Transverse colon (tissue), 4 donors: Measurements from ENCODE around the gene DACT2. TPM values are rescaled to one million over a fixed set of nuclear protein-coding genes. Genes with fewer than 3 reads are reported as not detected.
"Not testable (repeated sequence)": the region's sequence is repeated elsewhere in the genome, so short reads cannot be mapped to it uniquely, and the experiment has no call there.

Experiments used
- DNase-seq: peaks from one replicate; pipeline ENCODE4 v3.0.0-alpha.2; 2019
- H3K27ac ChIP-seq, 4 donors: fragments of 200-600 bp; sonication (generic); 2 replicates each; pipeline ENCODE4 v1.5.1; 2016 to 2018; ENCODE audit warnings: inconsistent platforms in 4 of 4
- H3K27me3 ChIP-seq: fragments of 200-600 bp; sonication (generic); 2 replicates; pipeline ENCODE4 v1.5.1; 2017; ENCODE audit warnings: inconsistent platforms
- H3K36me3 ChIP-seq, 4 donors: fragments of 200-600 bp; sonication (generic); 2 replicates each; pipeline ENCODE4 v1.5.1; 2017 to 2019; ENCODE audit warnings: inconsistent platforms in 4 of 4
- H3K4me1 ChIP-seq, 4 donors: fragments of 200-600 bp; sonication (generic); 2 replicates each; pipeline ENCODE4 v1.5.1; 2017 to 2020; ENCODE audit warnings: inconsistent platforms in 4 of 4
- H3K4me3 ChIP-seq, 4 donors: fragments of 200-600 bp; sonication (generic); 1 replicate in 1 of 4; 2 replicates in 3 of 4; pipeline versions ENCODE4 v1.5.1 to v1.6.1; 2017 to 2019; ENCODE audit warnings: inconsistent platforms in 4 of 4
- H3K9me3 ChIP-seq, 2 donors: fragments of 200-600 bp; sonication (generic); 2 replicates each; pipeline ENCODE4 v1.5.1; 2017 to 2019; ENCODE audit warnings: inconsistent platforms in 2 of 2
- CTCF ChIP-seq, 5 experiments: fragments of 200-600 bp in 3 of 5; fragments of 450-650 bp in 2 of 5; sonication (generic) in 3 of 5; IDR thresholded peaks; 1 replicate in 2 of 5; 2 replicates in 3 of 5; pipeline ENCODE4 v1.5.1; 2016 to 2017; ENCODE audit warnings: antibody characterized with exemption in 5 of 5, inconsistent platforms in 3 of 5, mild to moderate bottlenecking in 2 of 5, moderate library complexity in 1 of 5
- EP300 ChIP-seq: sonication (generic); formaldehyde crosslinking; IDR thresholded peaks from one replicate; pipeline ENCODE4 v1.6.1; 2017; ENCODE audit warnings: antibody characterized with exemption, low read depth
- POLR2A ChIP-seq: fragments of 450-650 bp; IDR thresholded peaks from one replicate; pipeline ENCODE4 v1.6.1; 2016; ENCODE audit warnings: antibody characterized with exemption, mild to moderate bottlenecking, moderate library complexity
- POLR2AphosphoS5 ChIP-seq, 3 donors: sonication (generic); formaldehyde crosslinking; IDR thresholded peaks; one replicate each; pipeline ENCODE4 v1.6.1; 2016; ENCODE audit warnings: antibody characterized with exemption in 3 of 3
- WGBS, 2 donors: methylation state at CpG; one replicate each; pipeline ENCODE4 v1.1.5; 2018; ENCODE audit warnings: low coverage in 1 of 2; 5-methylcytosine and 5-hydroxymethylcytosine counted together
- in situ Hi-C, 4 donors: fragments of 200-750 bp; cut with MboI; loops; one replicate each; pipeline versions ENCODE4 v1.15.0 to v1.15.1; 2017; ENCODE audit warnings: low sequenced_read_pairs in 3 of 4, low pct_ligation_motif_present in 1 of 4, low pct_unique_long_range_greater_than_20kb in 1 of 4
- intact Hi-C: fragments of 100-400 bp; cut with DNase I; formaldehyde crosslinking; loops from one replicate; pipeline ENCODE4 v1.15.1; 2023; ENCODE audit warnings: low total_unique reads
- total RNA-seq, 4 donors: library from RNA; depleted of rRNA; stranded (reverse); fragments of >200 nt; gene quantifications; one replicate each; pipeline ENCODE4 v1.1.0, GENCODE V29; 2016

The DACT2 gene
- total RNA-seq, 4 donors from 2014 or later = 2.4 to 2.6 TPM; not detected in 2

- DNase-seq = no peak
- TF ChIP-seq POLR2A (no peak), EP300 (no peak), POLR2AphosphoS5 (IDR thresholded peaks at IDR 0.05) (no peak), CTCF (IDR thresholded peaks at IDR 0.05) (no peak)
- 40 to 69% methylated on average over 11 to 17 of the region's 17 CpGs for WGBS, 2 donors
- Histone ChIP-seq H3K27me3 (no peaks in the 10 kb centered on the region), H3K4me1 (peaks cover 0 to 26% (median 19%) of the 10 kb centered on the region in 4 donors), H3K36me3 (no peaks in the 10 kb centered on the region), H3K27ac (peak overlapping the region in 1 of 4 donors; percentile 85), H3K9me3 (no peaks in the 10 kb centered on the region), H3K4me3 (no peak overlapping the region)
- in situ Hi-C loops (no loop called here), intact Hi-C loops (no loop called here)
Measured at GRCh38 chr6:168272415-168273325, 46.9 kb downstream of the DACT2 start.

GRCh38 chr6:168270274-168271172 is 49.1 kb downstream of the DACT2 start:
- in situ Hi-C loops (no loop called here), intact Hi-C loops (no loop called here)
- no peak overlapping the region for H3K4me3 ChIP-seq
- no peaks in the 10 kb centered on the region for H3K36me3 ChIP-seq
- TF ChIP-seq POLR2A = no peak
- TF ChIP-seq EP300 = no peak
- no peak for TF ChIP-seq POLR2AphosphoS5 (IDR thresholded peaks at IDR 0.05)
- TF ChIP-seq CTCF (IDR thresholded peaks at IDR 0.05) = no peak
- WGBS, 2 donors = 93 to 96% methylated on average over 4 to 19 of the region's 19 CpGs
- H3K27me3 ChIP-seq = no peaks in the 10 kb centered on the region
- no peak overlapping the region for H3K27ac ChIP-seq
- no peak for DNase-seq
- H3K9me3 ChIP-seq = no peaks in the 10 kb centered on the region
- H3K4me1 ChIP-seq = peaks cover 0 to 26% (median 19%) of the 10 kb centered on the region in 4 donors

GRCh38 chr6:168269455-168270243 is 49.9 kb downstream of the DACT2 start:
- H3K36me3 ChIP-seq = no peaks in the 10 kb centered on the region
- H3K4me1 ChIP-seq = peaks cover 0 to 21% (median 13%) of the 10 kb centered on the region in 4 donors
- no peak for TF ChIP-seq POLR2AphosphoS5 (IDR thresholded peaks at IDR 0.05)
- TF ChIP-seq EP300 = no peak
- H3K9me3 ChIP-seq = no peaks in the 10 kb centered on the region
- H3K27ac ChIP-seq = no peak overlapping the region
- DNase-seq = no peak
- H3K27me3 ChIP-seq = no peaks in the 10 kb centered on the region
- 74 to 94% methylated on average over 4 to 16 of the region's 16 CpGs for WGBS, 2 donors
- no peak overlapping the region for H3K4me3 ChIP-seq
- in situ Hi-C loops (no loop called here), intact Hi-C loops (no loop called here)

- DNase-seq = no peak
- Histone ChIP-seq H3K36me3 (no peaks in the 10 kb centered on the region), H3K9me3 (no peaks in the 10 kb centered on the region), H3K4me1 (peaks cover 0 to 13% (median 9%) of the 10 kb centered on the region in 4 donors), H3K4me3 (no peak overlapping the region), H3K27ac (no peak overlapping the region), H3K27me3 (no peaks in the 10 kb centered on the region)
- 0 to 59% methylated on average over 1 of the region's 1 CpG for WGBS, 2 donors
- intact Hi-C loops = no loop called here
- TF ChIP-seq POLR2A = no peak
- TF ChIP-seq EP300 = no peak
- TF ChIP-seq CTCF (IDR thresholded peaks at IDR 0.05) = no peak
- TF ChIP-seq POLR2AphosphoS5 (IDR thresholded peaks at IDR 0.05) = no peak
- in situ Hi-C loops = no loop called here
Measured at GRCh38 chr6:168268755-168269154, 50.8 kb downstream of the DACT2 start.

- H3K27me3 ChIP-seq, in situ Hi-C loops, H3K4me3 ChIP-seq, H3K4me1 ChIP-seq, DNase-seq, H3K9me3 ChIP-seq, H3K36me3 ChIP-seq, H3K27ac ChIP-seq, intact Hi-C loops: not testable (repeated sequence)
- 82 to 84% methylated on average over 3 of the region's 3 CpGs for WGBS, 2 donors
Measured at GRCh38 chr6:168267779-168268178, 51.8 kb downstream of the DACT2 start.
